H1 (cell line): ENCODE results near the gene ARAP3. TPM values are rescaled to one million over a fixed set of nuclear protein-coding genes. Genes with fewer than 3 reads are reported as not detected.

Source experiments
- CTCF ChIA-PET: fragments of 300-600 bp; sonication (Branson Sonifier 250); formaldehyde crosslinking; loops from one replicate; lab custom pipeline; 2021; ENCODE audit not compliant: partially characterized antibody; lab: Charles Lee
- POLR2A ChIA-PET: fragments of 300-600 bp; sonication (Branson Sonifier 250); formaldehyde crosslinking; loops from one replicate; lab custom pipeline; 2021; ENCODE audit warnings: inconsistent platforms; ENCODE audit not compliant: partially characterized antibody; lab: Charles Lee
- DNase-seq, 2 experiments: peaks; one replicate each; pipeline versions ENCODE4 v3.0.0 to v3.0.0-alpha.2; 2010 to 2022; ENCODE audit warnings: low spot score in 2 of 2, low read depth in 1 of 2, mixed read lengths in 1 of 2
- FAIRE-seq: peaks from 2 replicates; lab custom pipeline; 2011; peaks lifted over from hg19 to GRCh38; lab: Jason Lieb, UNC
- H2AFZ ChIP-seq: 2 replicates; pipeline ENCODE4 v1.8.1; 2012; ENCODE audit warnings: low read length, inconsistent platforms
- H2AK5ac ChIP-seq: 2 replicates; pipeline ENCODE4 v1.6.1; 2013; ENCODE audit warnings: low read depth, low read length
- H2BK120ac ChIP-seq: replicated peaks from 2 replicates; pipeline ENCODE3; 2013; ENCODE audit warnings: low read depth, low read length, inconsistent platforms
- H2BK12ac ChIP-seq: 2 replicates; pipeline ENCODE4 v1.6.1; 2013; ENCODE audit warnings: low read depth, low read length
- H2BK15ac ChIP-seq: 2 replicates; pipeline ENCODE4 v1.6.1; 2013; ENCODE audit warnings: low read length
- H2BK20ac ChIP-seq: 2 replicates; pipeline ENCODE4 v1.6.1; 2013; ENCODE audit warnings: low read length
- H2BK5ac ChIP-seq: 2 replicates; pipeline ENCODE4 v1.6.1; 2013; ENCODE audit warnings: low read depth, low read length
- H3K14ac ChIP-seq: 2 replicates; pipeline ENCODE4 v1.6.1; 2013; ENCODE audit warnings: inconsistent platforms; ENCODE audit not compliant: insufficient read length
- H3K18ac ChIP-seq: 2 replicates; pipeline ENCODE4 v1.6.1; 2013; ENCODE audit warnings: low read length; ENCODE audit errors: extremely low read depth
- H3K23ac ChIP-seq: 2 replicates; pipeline ENCODE4 v1.6.1; 2013; ENCODE audit warnings: inconsistent platforms; ENCODE audit not compliant: insufficient read length
- H3K23me2 ChIP-seq: 2 replicates; pipeline ENCODE4 v1.6.1; 2013; ENCODE audit warnings: low read depth, low read length
- H3K27ac ChIP-seq: 2 replicates; pipeline ENCODE4 v1.6.1; 2011; ENCODE audit warnings: low read depth, low read length, inconsistent platforms
- H3K27me3 ChIP-seq, 4 experiments: replicated peaks in 1 of 4; 1 replicate in 1 of 4; 2 replicates in 3 of 4; pipeline versions ENCODE4 v1.6.1 to v1.8.1; 2011 to 2013; ENCODE audit warnings: low read length in 3 of 4, mild to moderate bottlenecking in 3 of 4, inconsistent platforms in 2 of 4, mixed read lengths in 2 of 4, moderate library complexity in 1 of 4; ENCODE audit not compliant: control insufficient read depth in 3 of 4, insufficient read depth in 3 of 4; ENCODE audit errors: extremely low read depth in 1 of 4
- H3K36me3 ChIP-seq, 4 experiments: 2 replicates each; pipeline versions ENCODE4 v1.6.1 to v1.8.1; 2011 to 2013; ENCODE audit warnings: mild to moderate bottlenecking in 4 of 4, low read length in 3 of 4, moderate library complexity in 2 of 4, control low read depth in 1 of 4, inconsistent platforms in 1 of 4; ENCODE audit not compliant: insufficient read depth in 4 of 4, control insufficient read depth in 2 of 4
- H3K4ac ChIP-seq: replicated peaks from 2 replicates; pipeline ENCODE3; 2013; ENCODE audit warnings: low read length, low read depth, mixed read lengths, inconsistent platforms; ENCODE audit not compliant: insufficient read length
- H3K4me1 ChIP-seq, 4 experiments: replicated peaks in 1 of 4; 1 replicate in 1 of 4; 2 replicates in 3 of 4; pipeline versions ENCODE4 v1.6.1 to v1.8.1; 2011 to 2013; ENCODE audit warnings: low read length in 3 of 4, inconsistent platforms in 2 of 4, mixed read lengths in 1 of 4; ENCODE audit not compliant: insufficient read depth in 4 of 4, control insufficient read depth in 3 of 4
- H3K4me2 ChIP-seq, 2 experiments: 2 replicates each; pipeline versions ENCODE4 v1.6.1 to v1.8.1; 2011 to 2013; ENCODE audit warnings: low read depth in 2 of 2, low read length in 2 of 2, control low read depth in 1 of 2, inconsistent platforms in 1 of 2, mild to moderate bottlenecking in 1 of 2; ENCODE audit not compliant: insufficient read depth in 1 of 2
- H3K4me3 ChIP-seq, 4 experiments: fragments of 200-600, 300-600 bp in 1 of 4; sonication (generic), shearing (Covaris generic), sonication (Bioruptor Twin) in 1 of 4; 2 replicates each; pipeline versions ENCODE4 v1.5.1 to v1.8.1; 2011 to 2016; ENCODE audit warnings: low read length in 4 of 4, low read depth in 3 of 4, control low read depth in 2 of 4, inconsistent platforms in 2 of 4, mild to moderate bottlenecking in 2 of 4, mixed read lengths in 1 of 4, moderate library complexity in 1 of 4; ENCODE audit not compliant: insufficient read depth in 2 of 4; ENCODE audit errors: extremely low read depth in 1 of 4
- H3K56ac ChIP-seq: replicated peaks from 2 replicates; pipeline ENCODE3; 2013; ENCODE audit warnings: low read depth, mild to moderate bottlenecking, mixed read lengths, low read length, inconsistent platforms; ENCODE audit not compliant: insufficient read length
- H3K79me1 ChIP-seq: 2 replicates; pipeline ENCODE4 v1.6.1; 2013; ENCODE audit warnings: low read depth, low read length, control low read depth
- H3K79me2 ChIP-seq, 2 experiments: 2 replicates each; pipeline versions ENCODE4 v1.6.1 to v1.8.1; 2012 to 2013; ENCODE audit warnings: low read length in 2 of 2, mild to moderate bottlenecking in 2 of 2, inconsistent platforms in 1 of 2; ENCODE audit not compliant: insufficient read depth in 2 of 2, control insufficient read depth in 1 of 2
- H3K9ac ChIP-seq, 4 experiments: replicated peaks in 1 of 4; 1 replicate in 1 of 4; 2 replicates in 3 of 4; pipeline versions ENCODE4 v1.6.1 to v1.8.1; 2011 to 2013; ENCODE audit warnings: low read depth in 3 of 4, low read length in 3 of 4, control low read depth in 2 of 4, mild to moderate bottlenecking in 2 of 4, moderate library complexity in 2 of 4, inconsistent platforms in 1 of 4; ENCODE audit errors: extremely low read depth in 1 of 4
- H3K9me3 ChIP-seq, 2 experiments: 2 replicates each; pipeline versions ENCODE4 v1.6.1 to v1.8.1; 2012 to 2013; ENCODE audit warnings: mild to moderate bottlenecking in 2 of 2, moderate library complexity in 2 of 2, control low read depth in 1 of 2, inconsistent platforms in 1 of 2, low read depth in 1 of 2, low read length in 1 of 2, mixed read lengths in 1 of 2; ENCODE audit not compliant: insufficient read depth in 2 of 2
- H4K20me1 ChIP-seq, 2 experiments: replicated peaks in 1 of 2; 2 replicates each; pipeline versions ENCODE3 to v1.8.1; 2011 to 2013; ENCODE audit warnings: inconsistent platforms in 2 of 2, low read length in 2 of 2, mild to moderate bottlenecking in 1 of 2; ENCODE audit not compliant: insufficient read depth in 2 of 2, control insufficient read depth in 1 of 2
- H4K5ac ChIP-seq: 2 replicates; pipeline ENCODE4 v1.6.1; 2013; ENCODE audit warnings: low read length, low read depth, mixed read lengths, inconsistent platforms; ENCODE audit not compliant: insufficient read length
- H4K8ac ChIP-seq: 2 replicates; pipeline ENCODE4 v1.8.0; 2013; ENCODE audit warnings: mild to moderate bottlenecking, moderate library complexity, low read length, inconsistent platforms; ENCODE audit not compliant: insufficient read depth; ENCODE audit errors: extremely low read depth
- H4K91ac ChIP-seq: replicated peaks from 2 replicates; pipeline ENCODE3; 2013; ENCODE audit warnings: low read length, mixed read lengths, inconsistent platforms; ENCODE audit not compliant: insufficient read length
- ASH2L ChIP-seq: fragments of 200-600, 300-600 bp; sonication (generic); IDR thresholded peaks from one replicate; pipeline ENCODE4 v1.7.1; 2017; ENCODE audit warnings: low read length
- CEBPB ChIP-seq: IDR thresholded peaks from 2 replicates; pipeline ENCODE4 v1.6.1; 2012; ENCODE audit warnings: low read depth, low read length
- EZH2 ChIP-seq: fragments of 200-600 bp; sonication (generic); IDR thresholded peaks from 2 replicates; pipeline ENCODE4 v1.7.1; 2012; ENCODE audit warnings: low read depth, mild to moderate bottlenecking, moderate library complexity, low read length, inconsistent platforms; ENCODE audit not compliant: severe bottlenecking
- HDAC2 ChIP-seq, 2 experiments: fragments of 300-600 bp in 1 of 2; sonication (generic) in 1 of 2; IDR thresholded peaks; 2 replicates each; pipeline ENCODE4 v1.6.1; 2011 to 2012; ENCODE audit warnings: low read depth in 2 of 2, low read length in 2 of 2, mild to moderate bottlenecking in 2 of 2, moderate library complexity in 2 of 2, borderline replicate concordance in 1 of 2, inconsistent platforms in 1 of 2
- MAFK ChIP-seq: IDR thresholded peaks from 2 replicates; pipeline ENCODE4 v1.6.1; 2012; ENCODE audit warnings: low read depth, mild to moderate bottlenecking, improper control_type of control experiment, low read length
- POLR2A ChIP-seq, 2 experiments: IDR thresholded peaks; 1 replicate in 1 of 2; 2 replicates in 1 of 2; pipeline ENCODE4 v1.6.1; 2011; ENCODE audit warnings: low read depth in 2 of 2, low read length in 2 of 2, mild to moderate bottlenecking in 2 of 2; ENCODE audit errors: control extremely low read depth in 1 of 2
- RBBP5 ChIP-seq: IDR thresholded peaks from 2 replicates; pipeline ENCODE4 v1.7.1; 2012; ENCODE audit warnings: low read depth, mild to moderate bottlenecking, inconsistent platforms, low read length, moderate library complexity, borderline replicate concordance
- RNF2 ChIP-seq: fragments of 200-900, 300-1000 bp; sonication (generic); IDR thresholded peaks from 2 replicates; pipeline ENCODE4 v1.7.1; 2016; ENCODE audit warnings: borderline replicate concordance, low read depth, mild to moderate bottlenecking, antibody characterized with exemption, low read length; ENCODE audit not compliant: poor library complexity, severe bottlenecking; ENCODE audit errors: missing control alignments
- SIX5 ChIP-seq: IDR thresholded peaks from 2 replicates; pipeline ENCODE4 v1.6.1; 2011; ENCODE audit warnings: mild to moderate bottlenecking, low read depth, low read length
- SP4 ChIP-seq: IDR thresholded peaks from 2 replicates; pipeline ENCODE4 v1.6.1; 2012; ENCODE audit warnings: low read length, inconsistent platforms
- TAF1 ChIP-seq: IDR thresholded peaks from 2 replicates; pipeline ENCODE4 v1.6.1; 2011; ENCODE audit warnings: mild to moderate bottlenecking, low read depth, low read length
- ZNF274 ChIP-seq: IDR thresholded peaks from 2 replicates; pipeline ENCODE4 v1.7.0; 2012; ENCODE audit warnings: low read length, borderline replicate concordance; ENCODE audit errors: extremely low read depth
- WGBS, 2 experiments: shearing (Covaris generic) in 1 of 2; methylation state at CpG; one replicate each; pipeline versions ENCODE4 v1.1.6 to v1.1.7; 2013 to 2015; ENCODE audit warnings: low lambda C conversion rate in 2 of 2, mixed read lengths in 2 of 2, inconsistent platforms in 1 of 2, low coverage in 1 of 2, missing lambda C conversion rate in 1 of 2; ENCODE audit not compliant: insufficient replicate concordance in 2 of 2, insufficient coverage in 1 of 2, insufficient read length in 1 of 2; ENCODE audit errors: extremely low coverage in 1 of 2, missing lambda C conversion rate in 1 of 2; 5-methylcytosine and 5-hydroxymethylcytosine counted together
- polyA plus RNA-seq, 7 experiments: library from polyadenylated mRNA; depleted of rRNA in 3 of 7; stranded (reverse) in 5 of 7; unstranded in 2 of 7; fragments of >200 nt in 5 of 7; fragments of 200-250 nt in 2 of 7; gene quantifications; 1 replicate in 5 of 7; 2 replicates in 1 of 7; 4 replicates in 1 of 7; pipeline versions ENCODE4 v1.2.1 to v1.2.3, GENCODE V29; 2011 to 2013; ENCODE audit warnings: missing spikeins in 2 of 7, mixed read lengths in 2 of 7
- total RNA-seq: library from RNA; stranded (reverse); fragmentation: NEBNext Ultra II Directional; extraction: Animal tissue kit (Norgen Biotek cat#: 25700); gene quantifications from 2 replicates; pipeline ENCODE4 v1.2.1, GENCODE V29; 2021

Gene ARAP3
- total and polyA plus RNA-seq, 2 of the 8 experiments (the other 6 are each of a cell fraction or from before 2014, with no cell fraction given) = 14.4 to 48.6 TPM

DNA sequence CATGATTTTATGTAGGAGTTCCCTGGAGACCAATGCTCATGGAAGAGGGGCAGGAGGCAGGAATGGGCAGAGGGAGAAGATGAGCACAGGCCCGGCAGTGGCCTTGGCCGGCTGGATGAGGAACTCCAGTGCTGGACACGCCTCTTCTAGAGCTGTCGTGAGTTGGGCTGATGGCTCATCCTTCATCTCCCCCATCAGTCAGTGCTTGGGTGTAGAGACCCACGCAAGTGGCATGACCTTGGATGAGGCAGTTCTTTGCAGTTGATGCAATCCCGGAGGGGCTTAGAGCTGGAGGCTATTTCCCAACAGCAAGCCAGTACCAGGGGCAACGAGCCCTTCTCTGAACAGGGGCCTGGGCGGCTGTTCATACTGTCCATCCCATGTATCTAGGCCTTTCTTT lies 25.5 kb upstream of the ARAP3 start:
- Histone ChIP-seq H4K91ac (no peak overlapping the region), H3K4ac (no peak overlapping the region), H3K4me1 (peaks cover 0 to 5% (median 2%) of the 10 kb centered on the region in 4 experiments; a peak in 4 of 7 replicates), H3K27me3 (peaks cover 0 to 25% (median 19%) of the 10 kb centered on the region in 4 experiments; a peak in 6 of 7 replicates), H2BK120ac (no peak overlapping the region), H3K79me1 (no peaks in the 10 kb centered on the region), H4K5ac (no peak overlapping the region), H3K4me2 (no peak overlapping the region), H3K9me3 (no peaks in the 10 kb centered on the region), H2BK5ac (no peak overlapping the region), H3K56ac (no peak overlapping the region), H3K23me2 (peaks cover 8% of the 10 kb centered on the region; the same call in 1 of the 2 replicates), H4K8ac (no peak overlapping the region), H3K79me2 (no peaks in the 10 kb centered on the region), H3K27ac (no peak overlapping the region), H3K4me3 (no peak overlapping the region), H2AFZ (no peak overlapping the region), H3K36me3 (no peaks in the 10 kb centered on the region), H3K9ac (no peak overlapping the region), H3K18ac (no peak overlapping the region), H2BK15ac (no peak overlapping the region), H2AK5ac (no peak overlapping the region), H3K14ac (no peak overlapping the region), H4K20me1 (no peaks in the 10 kb centered on the region), H2BK20ac (no peak overlapping the region), H2BK12ac (no peak overlapping the region; the same call in 1 of the 2 replicates), H3K23ac (no peak overlapping the region)
- ChIA-PET CTCF (interaction anchor here (1.0 to 4.4 kb wide), 8 partner anchors 8 to 253 kb away, joined by 3 to 25 read pairs (median 4); no protein-coding TSS in a partner anchor), POLR2A (interaction anchor here (0.9 to 2.5 kb wide), 2 partner anchors 169 to 174 kb away, joined by 4 to 9 read pairs; no protein-coding TSS in a partner anchor)
- DNase-seq (no peak), FAIRE-seq (no peak)
- WGBS, 2 experiments = 94% methylated on average over 8 of the region's 8 CpGs; no CpG with 5 or more reads in 1 of the 2 experiments
- TF ChIP-seq TAF1 = no peak
- TF ChIP-seq CEBPB = no peak
- no peak for TF ChIP-seq MAFK
- TF ChIP-seq EZH2 = no peak
- TF ChIP-seq ZNF274 = no peak
- TF ChIP-seq SP4 = no peak
- TF ChIP-seq RNF2 = no peak
- no peak for TF ChIP-seq RBBP5
- no peak for TF ChIP-seq POLR2A (IDR thresholded peaks at IDR 0.05; ENCODE audit: control extremely low read depth in 1 of 2, low read depth in 2 of 2, low read length in 2 of 2)
- no peak for TF ChIP-seq SIX5
- no peak for TF ChIP-seq ASH2L
- TF ChIP-seq HDAC2 (IDR thresholded peaks at IDR 0.05; ENCODE audit: borderline replicate concordance in 1 of 2, low read depth in 2 of 2, low read length in 2 of 2) = no peak
